Hepatocyte (in vitro differentiated cells): ENCODE measurements around the gene CYS1. TPM values are rescaled to one million over a fixed set of nuclear protein-coding genes. Genes with fewer than 3 reads are reported as not detected.

Source experiments
- DNase-seq: peaks from one replicate; pipeline ENCODE4 v3.0.0-alpha.2; 2016; ENCODE audit warnings: low spot score
- H2AFZ ChIP-seq: fragments of 200-600 bp; sonication (generic); 2 replicates; pipeline ENCODE4 v1.6.0; 2016; ENCODE audit warnings: antibody characterized with exemption, mild to moderate bottlenecking
- H3K27ac ChIP-seq: fragments of 200-600 bp; sonication (generic); 2 replicates; pipeline ENCODE4 v1.5.1; 2016; ENCODE audit warnings: mild to moderate bottlenecking
- H3K27me3 ChIP-seq: fragments of 200-600 bp; sonication (generic); 2 replicates; pipeline ENCODE4 v1.6.1; 2016
- H3K36me3 ChIP-seq: fragments of 200-600 bp; sonication (generic); replicated peaks from 2 replicates; pipeline ENCODE4 v1.5.1; 2016; ENCODE audit warnings: low read depth; ENCODE audit not compliant: insufficient read depth
- H3K4me1 ChIP-seq: fragments of 200-600 bp; sonication (generic); 2 replicates; pipeline ENCODE4 v1.5.1; 2016; ENCODE audit warnings: mild to moderate bottlenecking, moderate library complexity; ENCODE audit not compliant: insufficient read depth
- H3K4me2 ChIP-seq: fragments of 200-600 bp; sonication (generic); 2 replicates; pipeline ENCODE4 v1.6.0; 2016
- H3K4me3 ChIP-seq: fragments of 200-600 bp; sonication (generic); 2 replicates; pipeline ENCODE4 v1.5.1; 2016; ENCODE audit warnings: mild to moderate bottlenecking
- H3K79me2 ChIP-seq: fragments of 200-600 bp; sonication (generic); 2 replicates; pipeline ENCODE4 v1.6.0; 2017; ENCODE audit warnings: mild to moderate bottlenecking
- H3K9me2 ChIP-seq: fragments of 200-600 bp; sonication (generic); replicated peaks from 2 replicates; pipeline ENCODE4 v1.6.0; 2017; ENCODE audit warnings: mild to moderate bottlenecking; ENCODE audit not compliant: insufficient read depth
- H3K9me3 ChIP-seq: fragments of 200-600 bp; sonication (generic); 2 replicates; pipeline ENCODE4 v1.5.1; 2016; ENCODE audit warnings: low read depth, mild to moderate bottlenecking
- H4K20me1 ChIP-seq: fragments of 200-600 bp; sonication (generic); 2 replicates; pipeline ENCODE4 v1.6.0; 2016; ENCODE audit warnings: mild to moderate bottlenecking; ENCODE audit not compliant: insufficient read depth, poor library complexity, severe bottlenecking
- EZH2 ChIP-seq: fragments of 200-600 bp; sonication (generic); IDR thresholded peaks from 2 replicates; pipeline ENCODE4 v1.6.1; 2016; ENCODE audit warnings: antibody characterized with exemption, mild to moderate bottlenecking, borderline replicate concordance
- EZH2phosphoT487 ChIP-seq: fragments of 200-600 bp; sonication (generic); IDR thresholded peaks from one replicate; pipeline ENCODE4 v1.6.1; 2018; ENCODE audit warnings: antibody characterized with exemption, mild to moderate bottlenecking, low read depth, moderate library complexity; ENCODE audit not compliant: unreplicated experiment, severe bottlenecking
- WGBS: methylation state at CpG from one replicate; pipeline ENCODE4 v1.1.6; 2016; ENCODE audit warnings: low lambda C conversion rate; ENCODE audit errors: missing lambda C conversion rate; 5-methylcytosine and 5-hydroxymethylcytosine counted together
- polyA plus RNA-seq: library from polyadenylated mRNA; unstranded; fragments of >200 nt; fragmentation: Nextera tagmentation; extraction: Ambion mirVana; gene quantifications from 2 replicates; pipeline ENCODE4 v1.2.1, GENCODE V29; 2016
- total RNA-seq: library from RNA; depleted of rRNA; stranded (reverse); fragments of >200 nt; gene quantifications from 2 replicates; pipeline ENCODE4 v1.2.3, GENCODE V29; 2014
- TF ChIP-seq, protein P1 (sequence below): fragments of 200-600 bp; sonication (generic); IDR thresholded peaks from 2 replicates; pipeline ENCODE4 v1.5.1; 2016; ENCODE audit warnings: antibody characterized with exemption, mild to moderate bottlenecking; ENCODE audit not compliant: poor library complexity

Gene CYS1
- total and polyA plus RNA-seq, 2 experiments from 2014 or later: 2.7 to 2.9 TPM

DNA sequence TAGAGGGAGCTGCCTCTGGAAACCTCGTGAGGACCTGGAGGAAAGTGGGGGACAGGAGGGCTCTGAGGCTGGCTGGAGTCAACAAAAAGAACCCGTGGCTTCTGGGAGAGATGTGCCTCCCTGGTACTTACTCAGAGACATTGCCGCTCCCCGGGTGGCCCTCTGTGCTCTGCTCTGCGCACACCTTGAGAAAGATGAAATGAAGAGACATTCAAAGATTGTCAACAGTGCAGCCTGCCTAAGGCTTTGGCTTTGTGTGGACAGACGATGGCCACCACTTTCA is 14.5 kb downstream of the CYS1 start:
- no peak for TF ChIP-seq EZH2phosphoT487
- Histone ChIP-seq H3K27ac (no peak overlapping the region), H3K4me1 (no peaks in the 10 kb centered on the region), H3K9me2 (no peaks in the 10 kb centered on the region), H3K36me3 (no peaks in the 10 kb centered on the region), H4K20me1 (no peaks in the 10 kb centered on the region), H3K27me3 (no peaks in the 10 kb centered on the region), H3K79me2 (no peaks in the 10 kb centered on the region), H2AFZ (no peak overlapping the region), H3K4me2 (no peak overlapping the region), H3K4me3 (no peak overlapping the region), H3K9me3 (no peaks in the 10 kb centered on the region)
- WGBS: 87% methylated on average over 6 of the region's 6 CpGs
- no peak for DNase-seq

DNA sequence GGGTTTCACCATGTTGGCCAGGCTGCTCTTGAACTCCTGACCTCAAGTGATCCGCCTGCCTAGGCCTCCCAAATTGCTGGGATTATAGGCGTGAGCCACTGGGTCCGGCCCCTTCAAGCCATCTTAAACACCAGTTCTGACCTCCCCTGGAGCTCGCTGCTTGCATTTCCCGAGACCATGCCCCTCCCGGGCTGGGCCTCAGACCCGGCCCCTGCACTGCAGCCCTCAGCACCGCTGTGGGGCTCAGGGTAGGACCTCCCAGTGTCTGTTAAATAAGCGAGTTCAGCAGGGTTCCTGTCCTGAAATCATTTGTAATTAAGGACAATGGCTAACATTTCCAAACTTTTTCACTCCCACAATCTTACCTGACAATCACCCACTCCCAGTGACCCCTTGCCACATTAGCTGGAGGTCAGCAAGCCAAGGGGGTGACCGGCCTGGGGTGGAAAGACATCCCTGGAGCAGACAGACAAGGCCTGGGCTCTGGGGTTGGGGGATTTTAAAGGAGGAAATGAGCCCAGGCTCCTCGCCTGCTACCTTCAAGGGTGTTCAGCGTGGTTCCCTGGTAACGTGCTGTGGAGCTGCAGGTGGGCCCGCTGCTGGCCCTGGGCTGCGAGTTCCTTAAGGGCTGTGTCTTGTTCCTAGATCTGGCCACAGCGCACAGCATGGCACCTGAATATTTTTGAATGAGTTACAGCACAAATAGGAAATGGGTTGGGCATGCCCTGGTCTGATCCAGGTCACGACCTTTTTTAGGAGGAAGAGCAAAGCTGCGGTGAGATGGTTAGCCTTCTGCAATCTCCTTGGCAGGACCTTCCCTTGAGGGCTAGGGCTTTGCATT is 15.1 kb downstream of the CYS1 start:
- DNase-seq: no peak
- no peak overlapping the region for H3K27ac ChIP-seq
- no peak overlapping the region for H2AFZ ChIP-seq
- no peaks in the 10 kb centered on the region for H3K36me3 ChIP-seq
- H4K20me1 ChIP-seq: no peaks in the 10 kb centered on the region
- no peaks in the 10 kb centered on the region for H3K79me2 ChIP-seq
- no peak overlapping the region for H3K4me3 ChIP-seq
- H3K9me3 ChIP-seq: no peaks in the 10 kb centered on the region
- H3K27me3 ChIP-seq: no peaks in the 10 kb centered on the region
- TF ChIP-seq EZH2phosphoT487: no peak
- TF ChIP-seq EZH2: no peak
- TF ChIP-seq, protein P1, sequence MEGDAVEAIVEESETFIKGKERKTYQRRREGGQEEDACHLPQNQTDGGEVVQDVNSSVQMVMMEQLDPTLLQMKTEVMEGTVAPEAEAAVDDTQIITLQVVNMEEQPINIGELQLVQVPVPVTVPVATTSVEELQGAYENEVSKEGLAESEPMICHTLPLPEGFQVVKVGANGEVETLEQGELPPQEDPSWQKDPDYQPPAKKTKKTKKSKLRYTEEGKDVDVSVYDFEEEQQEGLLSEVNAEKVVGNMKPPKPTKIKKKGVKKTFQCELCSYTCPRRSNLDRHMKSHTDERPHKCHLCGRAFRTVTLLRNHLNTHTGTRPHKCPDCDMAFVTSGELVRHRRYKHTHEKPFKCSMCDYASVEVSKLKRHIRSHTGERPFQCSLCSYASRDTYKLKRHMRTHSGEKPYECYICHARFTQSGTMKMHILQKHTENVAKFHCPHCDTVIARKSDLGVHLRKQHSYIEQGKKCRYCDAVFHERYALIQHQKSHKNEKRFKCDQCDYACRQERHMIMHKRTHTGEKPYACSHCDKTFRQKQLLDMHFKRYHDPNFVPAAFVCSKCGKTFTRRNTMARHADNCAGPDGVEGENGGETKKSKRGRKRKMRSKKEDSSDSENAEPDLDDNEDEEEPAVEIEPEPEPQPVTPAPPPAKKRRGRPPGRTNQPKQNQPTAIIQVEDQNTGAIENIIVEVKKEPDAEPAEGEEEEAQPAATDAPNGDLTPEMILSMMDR: no peak
- no peaks in the 10 kb centered on the region for H3K9me2 ChIP-seq
- no peaks in the 10 kb centered on the region for H3K4me1 ChIP-seq
- 84% methylated on average over 18 of the region's 18 CpGs for WGBS
- no peak overlapping the region for H3K4me2 ChIP-seq

GRCh38 chr2:10063566-10063965 is 16.6 kb downstream of the CYS1 start:
- WGBS: over 99% methylated on average over 9 of the region's 9 CpGs
- Histone ChIP-seq H3K27ac (no peak overlapping the region), H3K36me3 (no peaks in the 10 kb centered on the region), H3K9me2 (no peaks in the 10 kb centered on the region), H3K9me3 (no peaks in the 10 kb centered on the region), H3K79me2 (no peaks in the 10 kb centered on the region), H3K4me2 (no peak overlapping the region), H3K27me3 (no peaks in the 10 kb centered on the region), H3K4me1 (no peaks in the 10 kb centered on the region), H4K20me1 (no peaks in the 10 kb centered on the region), H3K4me3 (no peak overlapping the region), H2AFZ (no peak overlapping the region)
- DNase-seq: no peak
- TF ChIP-seq, protein P1: no peak
- TF ChIP-seq EZH2: no peak
- no peak for TF ChIP-seq EZH2phosphoT487

DNA sequence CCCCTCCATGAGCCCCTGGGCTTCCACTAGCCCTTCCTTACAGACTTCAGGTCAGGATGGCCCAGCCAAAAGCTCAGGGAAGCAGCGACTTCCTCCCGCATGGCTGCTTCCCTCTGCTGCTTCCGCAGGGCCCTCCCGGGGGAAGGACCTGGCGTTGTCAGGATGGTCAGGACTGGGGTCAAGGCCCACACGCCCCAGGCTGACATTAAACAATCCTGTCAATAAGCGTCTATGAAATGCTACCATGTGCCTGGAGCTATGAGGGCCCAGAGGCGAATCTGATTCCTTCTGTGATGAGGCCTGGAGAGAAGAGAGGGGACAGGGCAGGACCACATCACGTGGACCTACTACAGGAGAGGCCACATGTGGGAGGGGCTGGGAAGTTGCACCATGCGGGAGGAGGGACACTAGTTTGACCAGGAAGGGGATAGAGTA is 17.3 kb downstream of the CYS1 start:
- Histone ChIP-seq H3K4me1 (peaks cover 2% of the 10 kb centered on the region), H3K9me2 (no peaks in the 10 kb centered on the region), H3K27me3 (no peaks in the 10 kb centered on the region), H3K9me3 (no peaks in the 10 kb centered on the region), H3K4me2 (no peak overlapping the region), H4K20me1 (no peaks in the 10 kb centered on the region), H3K4me3 (no peak overlapping the region), H3K36me3 (no peaks in the 10 kb centered on the region), H3K79me2 (no peaks in the 10 kb centered on the region), H2AFZ (no peak overlapping the region), H3K27ac (no peak overlapping the region)
- 83% methylated on average over 10 of the region's 10 CpGs for WGBS
- no peak for DNase-seq
- no peak for TF ChIP-seq EZH2phosphoT487
- TF ChIP-seq, protein P1: no peak
- TF ChIP-seq EZH2: no peak
